WTC11 (cell line): ENCODE data around the gene CUEDC1. TPM values are rescaled to one million over a fixed set of nuclear protein-coding genes. Genes with fewer than 3 reads are reported as not detected.

Experiments
- ATAC-seq: fragments of 200-7000 bp; cut with Tn5 transposase; 2 replicates; pipeline ENCODE4 v1.10.0; 2021; ENCODE audit warnings: mild to moderate bottlenecking, moderate library complexity
- CTCF ChIA-PET: fragments of 300-600 bp; sonication (Branson Sonifier 250); formaldehyde crosslinking; loops from one replicate; lab custom pipeline; 2021; ENCODE audit warnings: antibody characterized with exemption; lab: Charles Lee
- POLR2A ChIA-PET: fragments of 350-600 bp; sonication (Branson Sonifier 250); formaldehyde crosslinking; loops from one replicate; lab custom pipeline; 2021; ENCODE audit warnings: antibody characterized with exemption; lab: Charles Lee
- DNase-seq: peaks from one replicate; pipeline ENCODE4 v3.0.0; 2021; ENCODE audit warnings: low spot score
- H3K27ac Mint-ChIP-seq: 2 replicates; pipeline ENCODE4 v1.8.0; 2021; ENCODE audit warnings: mixed read lengths
- H3K27me3 Mint-ChIP-seq: 2 replicates; pipeline ENCODE4 v1.8.0; 2021; ENCODE audit warnings: low read depth, mild to moderate bottlenecking, moderate library complexity, mixed read lengths
- H3K36me3 Mint-ChIP-seq: 2 replicates; pipeline ENCODE4 v1.8.0; 2021; ENCODE audit warnings: mixed read lengths
- H3K4me1 Mint-ChIP-seq: 2 replicates; pipeline ENCODE4 v1.8.0; 2022; ENCODE audit warnings: mixed read lengths
- H3K4me3 Mint-ChIP-seq: 2 replicates; pipeline ENCODE4 v1.8.0; 2021; ENCODE audit warnings: mild to moderate bottlenecking, moderate library complexity, mixed read lengths
- H3K9me3 Mint-ChIP-seq: 2 replicates; pipeline ENCODE4 v1.8.0; 2021; ENCODE audit warnings: mixed read lengths
- AR ChIP-seq: fragments of 250-450 bp; sonication (Bioruptor Pico); IDR thresholded peaks from 2 replicates; pipeline ENCODE4 v1.9.0; 2021; ENCODE audit warnings: mild to moderate bottlenecking
- ARID4B ChIP-seq: sonication (generic); formaldehyde crosslinking; IDR thresholded peaks from 2 replicates; pipeline ENCODE4 v1.8.0; 2023; ENCODE audit warnings: missing genetic modification reagents, mild to moderate bottlenecking, borderline replicate concordance
- ATF6 ChIP-seq: sonication (generic); formaldehyde crosslinking; IDR thresholded peaks from 2 replicates; pipeline ENCODE4 v1.8.1; 2023; ENCODE audit warnings: mild to moderate bottlenecking, missing genetic modification reagents
- CDX4 ChIP-seq: fragments of 250-450 bp; sonication (Bioruptor Pico); IDR thresholded peaks from 2 replicates; pipeline ENCODE4 v1.9.0; 2021; ENCODE audit warnings: moderate library complexity, mild to moderate bottlenecking, inconsistent platforms, borderline replicate concordance
- CREM ChIP-seq: sonication (generic); formaldehyde crosslinking; IDR thresholded peaks from 2 replicates; pipeline ENCODE4 v1.8.1; 2022; ENCODE audit warnings: mild to moderate bottlenecking, missing genetic modification reagents, moderate library complexity
- FOXK1 ChIP-seq: sonication (generic); formaldehyde crosslinking; IDR thresholded peaks from 2 replicates; pipeline ENCODE4 v1.8.0; 2022; ENCODE audit warnings: mild to moderate bottlenecking, moderate library complexity, missing genetic modification reagents
- GABPB1 ChIP-seq: sonication (generic); formaldehyde crosslinking; IDR thresholded peaks from 2 replicates; pipeline ENCODE4 v1.8.1; 2023; ENCODE audit warnings: mild to moderate bottlenecking, missing genetic modification reagents
- GTF2I ChIP-seq: fragments of 250-450 bp; sonication (Bioruptor Pico); conservative IDR thresholded peaks from 2 replicates; pipeline ENCODE4 v1.4.0; 2021; ENCODE audit warnings: mild to moderate bottlenecking
- HMGA2 ChIP-seq: fragments of 250-450 bp; sonication (Bioruptor Pico); IDR thresholded peaks from 2 replicates; pipeline ENCODE4 v1.4.0; 2021; ENCODE audit warnings: mild to moderate bottlenecking, moderate library complexity
- JUN ChIP-seq: sonication (generic); formaldehyde crosslinking; IDR thresholded peaks from 2 replicates; pipeline ENCODE4 v1.8.0; 2023; ENCODE audit warnings: mild to moderate bottlenecking, missing genetic modification reagents
- MAX ChIP-seq: sonication (generic); formaldehyde crosslinking; IDR thresholded peaks from 2 replicates; pipeline ENCODE4 v1.8.0; 2022; ENCODE audit warnings: mild to moderate bottlenecking, missing genetic modification reagents
- MYBL2 ChIP-seq: sonication (generic); formaldehyde crosslinking; IDR thresholded peaks from 2 replicates; pipeline ENCODE4 v1.8.1; 2023; ENCODE audit warnings: mild to moderate bottlenecking, moderate library complexity, missing genetic modification reagents
- NFATC4 ChIP-seq: fragments of 250-450 bp; sonication (Bioruptor Pico); IDR thresholded peaks from 2 replicates; pipeline ENCODE4 v1.9.0; 2021; ENCODE audit warnings: mild to moderate bottlenecking
- NR3C1 ChIP-seq: sonication (generic); formaldehyde crosslinking; conservative IDR thresholded peaks from 2 replicates; pipeline ENCODE4 v1.8.1; 2023; ENCODE audit warnings: low read depth, mild to moderate bottlenecking, missing genetic modification reagents
- RORB ChIP-seq: fragments of 250-450 bp; sonication (Bioruptor Pico); IDR thresholded peaks from 2 replicates; pipeline ENCODE4 v1.9.0; 2021; ENCODE audit warnings: mild to moderate bottlenecking
- SMAD4 ChIP-seq: sonication (generic); formaldehyde crosslinking; IDR thresholded peaks from 2 replicates; pipeline ENCODE4 v1.8.0; 2022; ENCODE audit warnings: mild to moderate bottlenecking, missing genetic modification reagents
- STAT6 ChIP-seq: sonication (generic); formaldehyde crosslinking; conservative IDR thresholded peaks from 2 replicates; pipeline ENCODE4 v1.8.1; 2023; ENCODE audit warnings: mild to moderate bottlenecking, low read depth, missing genetic modification reagents, moderate library complexity
- TP53 ChIP-seq: sonication (generic); formaldehyde crosslinking; IDR thresholded peaks from 2 replicates; pipeline ENCODE4 v1.8.1; 2023; ENCODE audit warnings: mild to moderate bottlenecking, missing genetic modification reagents
- USF2 ChIP-seq: sonication (generic); formaldehyde crosslinking; IDR thresholded peaks from 2 replicates; pipeline ENCODE4 v1.8.1; 2023; ENCODE audit warnings: mild to moderate bottlenecking, missing genetic modification reagents, moderate library complexity
- total RNA-seq: library from RNA; stranded (reverse); gene quantifications from 3 replicates; pipeline ENCODE4 v1.2.3, GENCODE V29; 2021

Gene CUEDC1
- total RNA-seq, 1 experiment from 2014 or later = 12.2 TPM

- no peak for TF ChIP-seq RORB (CRISPR knock-in tag)
- no peak for TF ChIP-seq NFATC4 (CRISPR knock-in tag)
These were observed 88.5 kb downstream of the CUEDC1 start (continued) for GRCh38 chr17:57866723-57867122.

- Mint-ChIP-seq H3K4me3 (no peak overlapping the region), H3K9me3 (no peaks in the 10 kb centered on the region), H3K36me3 (no peaks in the 10 kb centered on the region; the same call in 1 of the 2 replicates), H3K27me3 (peaks cover 21% of the 10 kb centered on the region), H3K4me1 (peaks cover 44% of the 10 kb centered on the region), H3K27ac (no peak overlapping the region)
- ATAC-seq (no peak), DNase-seq (no peak)
- ChIA-PET POLR2A (no interaction called here), CTCF (interaction anchor here (0.7 to 4.2 kb wide), 3 partner anchors 9 to 129 kb away, joined by 3 to 16 read pairs (median 3); no protein-coding TSS in a partner anchor)
- TF ChIP-seq TP53 (CRISPR knock-in tag) (no peak), GTF2I (CRISPR knock-in tag) (no peak), MYBL2 (CRISPR knock-in tag) (no peak)
These were observed 88.9 kb downstream of the CUEDC1 start for GRCh38 chr17:57866319-57866718.

- Mint-ChIP-seq H3K27ac (no peak overlapping the region; the same call in 1 of the 2 replicates), H3K36me3 (no peaks in the 10 kb centered on the region), H3K4me3 (no peak overlapping the region), H3K27me3 (peaks cover 39% of the 10 kb centered on the region), H3K9me3 (no peaks in the 10 kb centered on the region), H3K4me1 (peaks cover 55% of the 10 kb centered on the region)
- ChIA-PET CTCF (interaction anchor here (0.8 to 14.8 kb wide), 5 partner anchors 10 to 134 kb away, joined by 3 to 207 read pairs (median 16); partner anchors contain the start of gene MRPS23), POLR2A (interaction anchor here (0.6 kb wide), 1 partner anchor 33 kb away, joined by 5 read pairs; no protein-coding TSS in a partner anchor)
- no peak for DNase-seq
- no peak for ATAC-seq
- TF ChIP-seq MAX (CRISPR knock-in tag) = no peak
- no peak for TF ChIP-seq HMGA2 (CRISPR knock-in tag)
- no peak for TF ChIP-seq RORB (CRISPR knock-in tag)
- no peak for TF ChIP-seq TP53 (CRISPR knock-in tag)
- no peak for TF ChIP-seq GABPB1 (CRISPR knock-in tag)
- TF ChIP-seq CREM = no peak
- no peak for TF ChIP-seq USF2 (CRISPR knock-in tag)
- no peak for TF ChIP-seq NR3C1
- no peak for TF ChIP-seq ARID4B (CRISPR knock-in tag)
- TF ChIP-seq ATF6 (CRISPR knock-in tag) = no peak
- TF ChIP-seq JUN (CRISPR knock-in tag) = no peak
- TF ChIP-seq FOXK1 (CRISPR knock-in tag) = no peak
- no peak for TF ChIP-seq CDX4 (CRISPR knock-in tag)
- TF ChIP-seq AR (CRISPR knock-in tag) = no peak
- TF ChIP-seq SMAD4 (CRISPR knock-in tag) = no peak
- no peak for TF ChIP-seq STAT6 (CRISPR knock-in tag)
These were observed 90.9 kb downstream of the CUEDC1 start for GRCh38 chr17:57864273-57864672.
